IMR-90 (cell line): ENCODE results near the gene LCE3C. TPM values are rescaled to one million over a fixed set of nuclear protein-coding genes. Genes with fewer than 3 reads are reported as not detected.

Experiments used
- ATAC-seq: fragments of 200-7000 bp; cut with Tn5 transposase; 2 replicates; pipeline ENCODE4 v1.9.1; 2020; ENCODE audit warnings: low read depth, mild to moderate bottlenecking, moderate library complexity
- Bru-seq: library from RNA; stranded (reverse); fragments of 400-500 nt; gene quantifications from one replicate; lab custom pipeline; 2021; lab: Mats Ljungman, UMichigan
- BruChase-seq, 2 experiments: library from RNA; stranded (reverse); fragments of 400-500 nt; gene quantifications; one replicate each; lab custom pipeline; 2021; lab: Mats Ljungman, UMichigan
- BruUV-seq: library from RNA; stranded (reverse); fragments of 400-500 nt; replicated peaks from 2 replicates; lab custom pipeline; 2021; lab: Mats Ljungman, UMichigan
- CTCF ChIA-PET: fragments of 300-600 bp; formaldehyde crosslinking; extraction: SDS; loops from one replicate; lab custom pipeline; 2021; ENCODE audit warnings: antibody characterized with exemption; lab: Yijun Ruan, JAX
- POLR2A ChIA-PET: fragments of 300-600 bp; sonication (Branson Sonifier 250); formaldehyde crosslinking; loops from one replicate; lab custom pipeline; 2022; ENCODE audit warnings: antibody characterized with exemption; ENCODE audit not compliant: unreplicated experiment; lab: Charles Lee
- DNase-seq: peaks from one replicate; pipeline ENCODE4 v3.0.0; 2013
- H2AFZ ChIP-seq: replicated peaks from 2 replicates; pipeline ENCODE3; 2013; ENCODE audit warnings: low read length, mild to moderate bottlenecking; ENCODE audit not compliant: poor library complexity
- H2AK5ac ChIP-seq: 2 replicates; pipeline ENCODE4 v1.6.1; 2013; ENCODE audit warnings: low read depth, low read length, inconsistent platforms
- H2AK9ac ChIP-seq: replicated peaks from 2 replicates; pipeline ENCODE3; 2013; ENCODE audit warnings: mild to moderate bottlenecking, low read depth, low read length, moderate library complexity; ENCODE audit not compliant: poor library complexity
- H2BK120ac ChIP-seq: 2 replicates; pipeline ENCODE4 v1.6.1; 2013; ENCODE audit warnings: low read depth, low read length, inconsistent platforms
- H2BK15ac ChIP-seq: 3 replicates; pipeline ENCODE4 v1.6.1; 2013; ENCODE audit warnings: low read depth, low read length, inconsistent platforms
- H2BK20ac ChIP-seq: 2 replicates; pipeline ENCODE4 v1.6.1; 2013; ENCODE audit warnings: low read depth, mild to moderate bottlenecking, inconsistent platforms, low read length, moderate library complexity
- H2BK5ac ChIP-seq: 2 replicates; pipeline ENCODE4 v1.6.1; 2013; ENCODE audit warnings: mild to moderate bottlenecking, low read depth, low read length, inconsistent platforms; ENCODE audit not compliant: poor library complexity, severe bottlenecking
- H3K14ac ChIP-seq: replicated peaks from 2 replicates; pipeline ENCODE4 v1.6.1; 2013; ENCODE audit warnings: low read depth, low read length, inconsistent platforms
- H3K18ac ChIP-seq: 2 replicates; pipeline ENCODE4 v1.6.1; 2013; ENCODE audit warnings: low read depth, low read length, control low read depth
- H3K23ac ChIP-seq: 2 replicates; pipeline ENCODE4 v1.6.1; 2013; ENCODE audit warnings: low read depth, low read length, inconsistent platforms
- H3K27ac ChIP-seq: 2 replicates; pipeline ENCODE4 v1.5.1; 2013; ENCODE audit warnings: mild to moderate bottlenecking, control low read depth, low read length; ENCODE audit not compliant: insufficient read depth
- H3K27me3 ChIP-seq: 2 replicates; pipeline ENCODE4 v1.6.1; 2013; ENCODE audit warnings: low read length; ENCODE audit not compliant: control insufficient read depth, insufficient read depth
- H3K36me3 ChIP-seq: 2 replicates; pipeline ENCODE4 v1.6.1; 2013; ENCODE audit warnings: low read length, mixed read lengths; ENCODE audit not compliant: control insufficient read depth, insufficient read depth
- H3K4ac ChIP-seq: 2 replicates; pipeline ENCODE4 v1.6.1; 2013; ENCODE audit warnings: low read depth, low read length, inconsistent platforms
- H3K4me1 ChIP-seq: 2 replicates; pipeline ENCODE4 v1.6.1; 2013; ENCODE audit warnings: low read length, mixed read lengths; ENCODE audit not compliant: control insufficient read depth, insufficient read depth
- H3K4me2 ChIP-seq: 2 replicates; pipeline ENCODE4 v1.6.1; 2013; ENCODE audit warnings: low read depth, mild to moderate bottlenecking, control low read depth, low read length, moderate library complexity
- H3K4me3 ChIP-seq: 2 replicates; pipeline ENCODE4 v1.5.1; 2013; ENCODE audit warnings: low read depth, mild to moderate bottlenecking, control low read depth, low read length, moderate library complexity; ENCODE audit not compliant: insufficient read depth
- H3K56ac ChIP-seq: 2 replicates; pipeline ENCODE4 v1.6.1; 2013; ENCODE audit warnings: low read length, inconsistent platforms; ENCODE audit not compliant: insufficient read depth; ENCODE audit errors: extremely low read depth
- H3K79me1 ChIP-seq, 2 experiments: 2 replicates each; pipeline ENCODE4 v1.6.1; 2013; ENCODE audit warnings: low read length in 2 of 2, inconsistent platforms in 1 of 2, low read depth in 1 of 2
- H3K9ac ChIP-seq: 2 replicates; pipeline ENCODE4 v1.6.1; 2013; ENCODE audit warnings: low read depth, low read length, control low read depth
- H3K9me1 ChIP-seq: 2 replicates; pipeline ENCODE4 v1.6.1; 2013; ENCODE audit warnings: low read length, inconsistent platforms; ENCODE audit not compliant: insufficient read depth
- H3K9me3 ChIP-seq: 2 replicates; pipeline ENCODE4 v1.6.1; 2013; ENCODE audit warnings: low read length; ENCODE audit not compliant: control insufficient read depth, insufficient read depth
- H4K20me1 ChIP-seq: 2 replicates; pipeline ENCODE4 v1.6.1; 2013; ENCODE audit warnings: low read length, inconsistent platforms; ENCODE audit not compliant: insufficient read depth
- H4K5ac ChIP-seq: 2 replicates; pipeline ENCODE4 v1.6.1; 2013; ENCODE audit warnings: mild to moderate bottlenecking, low read depth, low read length, control low read depth
- H4K8ac ChIP-seq, 2 experiments: 2 replicates each; pipeline ENCODE4 v1.6.1; 2013; ENCODE audit warnings: low read depth in 2 of 2, low read length in 2 of 2, control low read depth in 1 of 2, inconsistent platforms in 1 of 2
- H4K91ac ChIP-seq: 2 replicates; pipeline ENCODE4 v1.6.1; 2013; ENCODE audit warnings: low read depth, low read length, inconsistent platforms; ENCODE audit not compliant: insufficient read depth
- BHLHE40 ChIP-seq: fragments of 150-350 bp; IDR thresholded peaks from 2 replicates; pipeline ENCODE4 v1.6.1; 2016; ENCODE audit warnings: mild to moderate bottlenecking, low read depth, low read length
- CHD1 ChIP-seq: IDR thresholded peaks from 2 replicates; pipeline ENCODE4 v1.6.1; 2012; ENCODE audit warnings: low read depth, low read length, improper control_type of control experiment
- MAFK ChIP-seq: IDR thresholded peaks from 2 replicates; pipeline ENCODE4 v1.6.1; 2012; ENCODE audit warnings: low read depth, low read length, improper control_type of control experiment
- MAZ ChIP-seq: IDR thresholded peaks from 2 replicates; pipeline ENCODE4 v1.6.1; 2012; ENCODE audit warnings: low read depth, mild to moderate bottlenecking, low read length, improper control_type of control experiment, moderate library complexity, borderline replicate concordance
- NFE2L2 ChIP-seq: fragments of 150-350 bp; IDR thresholded peaks from 2 replicates; pipeline ENCODE4 v1.6.1; 2016; ENCODE audit warnings: low read depth, mild to moderate bottlenecking, low read length
- POLR2A ChIP-seq: IDR thresholded peaks from 2 replicates; pipeline ENCODE4 v1.6.1; 2012; ENCODE audit warnings: mild to moderate bottlenecking, low read depth, low read length
- RCOR1 ChIP-seq: IDR thresholded peaks from 2 replicates; pipeline ENCODE4 v1.6.1; 2012; ENCODE audit warnings: mild to moderate bottlenecking, low read length, improper control_type of control experiment; ENCODE audit not compliant: insufficient replicate concordance
- RFX5 ChIP-seq: IDR thresholded peaks from 2 replicates; pipeline ENCODE4 v1.8.0; 2012; ENCODE audit warnings: low read depth, mild to moderate bottlenecking, low read length, moderate library complexity
- SMC3 ChIP-seq: fragments of 150-350 bp; IDR thresholded peaks from 2 replicates; pipeline ENCODE4 v1.6.1; 2016; ENCODE audit warnings: low read depth, mild to moderate bottlenecking, antibody characterized with exemption, low read length, moderate library complexity
- WGBS, 2 experiments: methylation state at CpG; one replicate each; pipeline versions ENCODE4 v1.1.5 to v1.1.7; 2013; ENCODE audit warnings: missing lambda C conversion rate in 2 of 2; ENCODE audit not compliant: insufficient read length in 1 of 2; ENCODE audit errors: extremely low coverage in 2 of 2; 5-methylcytosine and 5-hydroxymethylcytosine counted together
- dilution Hi-C: fragments of 300-500 bp; cut with HindIII; formaldehyde crosslinking; loops from one replicate; pipeline ENCODE4 v1.14.3; 2018; ENCODE audit warnings: low sequenced_read_pairs; ENCODE audit not compliant: unreplicated experiment
- in situ Hi-C: fragments of 300-500 bp; cut with MboI; formaldehyde crosslinking; loops from 3 replicates; pipeline ENCODE4 v1.14.3; 2019; ENCODE audit warnings: low sequenced_read_pairs, inconsistent platforms, mixed read lengths
- intact Hi-C: fragments of 100-400 bp; cut with micrococcal nuclease; formaldehyde crosslinking; loops from 2 replicates; pipeline ENCODE4 v1.10.0; 2022
- long read RNA-seq: library from polyadenylated mRNA; unstranded; transcript quantifications from one replicate; pipeline ENCODE4 v2.0.0, GENCODE V29; 2021; ENCODE audit not compliant: unreplicated experiment
- polyA plus RNA-seq, 3 experiments: library from polyadenylated mRNA; depleted of rRNA; stranded (reverse); fragments of >200 nt; gene quantifications; 2 replicates each; pipeline ENCODE4 v1.2.3, GENCODE V29; 2012; ENCODE audit warnings: low replicate concordance in 1 of 3
- total RNA-seq: library from RNA; depleted of rRNA; stranded (reverse); fragments of >200 nt; gene quantifications from 2 replicates; pipeline ENCODE4 v1.2.3, GENCODE V29; 2012; rRNA removed

The LCE3C gene
- total RNA-seq (not detected in 2 replicates), polyA plus RNA-seq (2012; rRNA removed) (not detected in 2 replicates), Bru-seq, nascent RNA (not detected), BruChase-seq, experiment 1, labeled RNA remaining after a 6-hour chase (not detected), BruChase-seq, experiment 2, labeled RNA remaining after a 2-hour chase (not detected)
- not detected in 2 replicates for polyA plus RNA-seq (2012; cell fraction: cytosol; rRNA removed)
- not detected in 2 replicates for polyA plus RNA-seq (2012; cell fraction: nucleus; rRNA removed; ENCODE audit: low replicate concordance)
- long read RNA-seq = 0 reads

DNA sequence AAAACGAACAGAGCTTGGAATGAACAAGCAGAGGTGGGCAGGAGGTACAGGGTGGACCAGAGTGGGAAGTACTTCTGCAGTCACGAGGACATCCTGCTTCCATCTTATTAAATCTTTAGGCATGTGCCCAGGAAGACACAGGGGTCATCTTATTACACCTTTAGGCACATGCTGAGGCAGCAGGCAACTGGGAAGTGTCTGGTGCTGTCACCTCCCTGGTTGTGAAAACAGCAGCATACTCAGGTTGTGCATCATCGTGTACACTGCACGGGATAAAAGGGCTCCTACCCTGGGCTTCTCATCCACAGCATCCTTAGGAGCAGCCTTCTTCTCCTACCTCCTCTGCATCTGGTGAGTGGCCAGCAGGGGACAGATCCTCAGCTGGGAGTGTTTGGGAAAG is at the start of gene LCE3C:
Gene LCE3C, plus strand, starts transcription at position 301 of the 400 bp plus-strand sequence. CDS start 498 bp downstream, outside the sequence.
- Histone ChIP-seq H2AK5ac (no peak within 1 kb of the TSS), H2BK5ac (no peak within 1 kb of the TSS), H3K23ac (no peak within 1 kb of the TSS), H2AFZ (no peak within 1 kb of the TSS), H3K14ac (no peak within 1 kb of the TSS), H3K4me3 (no peak within 1 kb of the TSS), H2BK15ac (no peak within 1 kb of the TSS), H3K36me3 (no peaks in the 10 kb centered on the region), H3K56ac (no peak within 1 kb of the TSS), H3K9me3 (no peaks in the 10 kb centered on the region), H4K20me1 (no peaks in the 10 kb centered on the region), H2AK9ac (no peak within 1 kb of the TSS), H4K91ac (no peak within 1 kb of the TSS), H3K9me1 (no peaks in the 10 kb centered on the region), H3K27me3 (no peaks in the 10 kb centered on the region), H4K5ac (no peak within 1 kb of the TSS), H3K9ac (no peak within 1 kb of the TSS), H3K18ac (no peak within 1 kb of the TSS), H3K4me1 (no peaks in the 10 kb centered on the region), H3K27ac (no peak within 1 kb of the TSS), H2BK20ac (no peak within 1 kb of the TSS), H3K4me2 (no peak within 1 kb of the TSS), H3K79me1 (no peaks in the 10 kb centered on the region), H3K4ac (no peak within 1 kb of the TSS), H4K8ac (no peak within 1 kb of the TSS), H2BK120ac (no peak within 1 kb of the TSS)
- BruUV-seq = no TSS peak
- WGBS, 2 experiments = no CpG with 5 or more reads among the region's 4 CpGs
- no peak for ATAC-seq
- no peak for DNase-seq
- ChIA-PET CTCF (no interaction called here), POLR2A (no interaction called here)
- in situ Hi-C loops = no loop called here
- TF ChIP-seq RFX5 (no peak), MAFK (no peak), RCOR1 (no peak), NFE2L2 (no peak), SMC3 (no peak), BHLHE40 (no peak), MAZ (no peak), POLR2A (no peak), CHD1 (no peak)
- intact Hi-C loops = no loop called here
- dilution Hi-C loops = no loop called here
